GM19463 (cell line): ENCODE results near the gene GRIN2B.

Experiments
- ATAC-seq: cut with Tn5 transposase; IDR thresholded peaks from one replicate; pipeline ENCODE4 v1.9.1; 2021; ENCODE audit warnings: mild to moderate bottlenecking, moderate library complexity; ENCODE audit not compliant: unreplicated experiment

GRIN2B gene

DNA sequence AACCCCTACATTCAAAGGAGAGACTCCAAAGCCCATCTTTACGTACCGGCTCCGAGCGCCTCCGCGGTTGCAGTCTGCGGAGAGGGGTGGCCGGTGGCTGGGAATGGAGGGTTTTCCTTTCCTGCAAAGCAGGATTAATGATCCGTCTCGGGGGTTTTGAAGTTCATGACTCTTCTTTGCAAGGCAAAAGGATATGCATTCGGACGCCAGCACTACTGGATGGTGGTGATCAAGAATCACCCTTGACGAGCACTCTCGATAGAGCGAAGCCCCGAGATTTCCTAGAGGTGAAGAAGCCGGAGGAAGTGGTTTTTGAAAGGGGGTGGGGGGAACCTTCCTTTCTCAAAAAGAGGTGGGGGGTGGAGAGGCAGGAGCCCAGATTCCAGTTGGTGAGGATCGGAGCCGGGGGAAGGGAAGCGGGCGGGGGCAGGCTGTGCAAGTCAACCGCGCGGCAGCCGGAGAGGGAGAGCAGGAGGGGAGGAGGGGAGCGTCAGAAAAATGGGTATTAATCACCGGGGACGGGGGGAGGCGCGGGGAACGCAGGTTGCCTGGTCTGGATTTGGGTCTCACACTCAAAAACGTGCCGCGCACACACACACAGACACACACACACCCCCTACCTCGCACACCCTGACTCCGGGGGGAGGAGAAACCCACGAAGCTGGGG, at the start of gene GRIN2B:
Gene GRIN2B (minus strand): TSS at position 307 of the 667 bp plus-strand sequence. CDS start 115,394 bp downstream, outside the sequence.
- no peak for ATAC-seq

DNA sequence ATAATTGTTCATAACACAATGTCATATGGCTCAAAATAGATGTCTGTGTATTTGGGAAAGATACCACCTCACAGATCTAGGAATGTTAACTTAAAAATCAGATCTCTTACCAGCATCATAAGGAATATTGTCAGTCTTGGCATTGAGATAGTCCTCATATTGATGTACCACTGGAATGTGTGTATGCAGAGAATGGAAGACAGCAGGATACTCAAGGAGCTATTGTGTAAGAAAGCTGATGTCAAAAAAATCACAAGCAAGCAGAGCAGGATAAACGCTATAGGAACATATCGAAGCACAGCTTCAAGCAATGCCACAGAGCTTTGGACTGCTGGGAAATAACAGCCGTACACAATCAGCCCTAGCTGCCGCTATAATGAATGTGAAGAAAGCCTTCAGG, 45.1 kb upstream of the GRIN2B start:
- ATAC-seq, result no peak

DNA sequence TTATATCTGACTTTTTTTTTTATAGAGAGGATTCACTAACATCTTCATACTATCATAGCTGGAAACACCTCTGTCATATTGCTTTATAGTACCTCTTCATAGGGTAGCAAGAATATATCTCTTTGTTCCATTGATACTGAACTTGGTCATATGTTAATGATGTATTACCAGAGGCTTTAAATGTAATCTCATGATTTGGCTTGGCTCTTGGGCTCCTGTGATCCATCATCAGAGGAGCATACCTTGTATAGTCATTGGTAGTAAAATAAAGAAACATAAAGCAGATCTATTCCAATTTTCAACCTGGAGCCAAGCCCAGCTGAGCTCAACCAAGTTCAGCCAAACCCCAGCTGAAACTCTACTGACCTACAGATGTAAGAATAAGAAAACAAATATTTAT, 43.2 kb upstream of the GRIN2B start:
- ATAC-seq, result no peak

DNA sequence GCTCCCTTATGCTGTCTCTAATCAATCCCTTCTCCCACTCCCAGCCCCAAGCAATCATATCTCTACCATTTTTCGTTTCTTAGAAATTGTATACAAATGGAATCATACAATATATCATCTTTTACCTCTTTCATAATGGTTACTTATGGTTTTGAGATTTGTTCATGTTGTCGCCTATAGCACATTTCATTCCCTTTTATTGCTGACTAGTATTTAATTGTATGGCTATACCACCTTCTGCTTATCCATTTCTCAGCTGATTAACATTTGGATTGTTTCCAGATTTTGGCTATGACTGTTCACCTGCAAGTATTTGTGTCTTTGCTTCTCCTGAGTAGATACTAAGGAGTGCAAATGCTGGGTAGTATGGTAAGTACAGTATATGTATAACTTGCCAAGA, 36.7 kb upstream of the GRIN2B start:
- no peak for ATAC-seq

DNA sequence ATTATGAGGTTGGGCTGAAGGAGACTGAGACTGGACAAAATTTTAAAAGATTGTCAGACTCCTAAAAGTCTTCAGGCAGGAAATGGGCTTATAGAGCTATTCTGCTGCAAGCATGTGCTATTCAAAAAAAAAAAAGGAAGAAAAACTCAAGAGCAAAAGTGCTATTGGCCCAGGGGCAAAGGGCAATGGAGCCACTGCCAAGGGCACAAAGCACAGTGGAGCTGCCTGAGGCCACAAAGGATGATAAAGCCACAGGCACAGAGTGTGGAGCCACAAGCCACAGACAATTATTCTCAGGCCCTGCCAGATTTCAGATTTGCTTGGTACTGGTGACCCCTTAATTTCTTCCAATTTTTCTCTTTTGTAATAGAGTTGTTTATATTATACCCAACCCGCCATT, 29.6 kb upstream of the GRIN2B start:
- no peak for ATAC-seq

DNA sequence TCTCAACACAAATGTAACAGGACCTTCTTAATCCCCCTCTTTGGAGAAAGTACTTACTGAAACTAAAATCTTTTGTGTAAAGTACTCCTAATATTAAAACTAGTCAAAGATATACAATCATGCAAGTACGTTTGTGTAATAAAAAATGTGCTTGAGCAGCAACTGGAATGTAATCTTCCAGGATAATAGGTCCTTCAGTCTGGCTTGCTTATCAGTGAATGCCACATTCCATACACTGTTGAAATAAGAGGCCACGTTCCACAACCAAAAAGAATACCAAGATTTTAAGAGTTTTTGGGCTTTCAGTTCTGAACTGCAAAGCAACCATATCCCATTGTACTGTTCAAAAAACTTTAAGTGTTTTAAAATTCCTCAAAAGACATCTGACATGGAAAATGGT, 26.2 kb upstream of the GRIN2B start:
- ATAC-seq, result no peak

DNA sequence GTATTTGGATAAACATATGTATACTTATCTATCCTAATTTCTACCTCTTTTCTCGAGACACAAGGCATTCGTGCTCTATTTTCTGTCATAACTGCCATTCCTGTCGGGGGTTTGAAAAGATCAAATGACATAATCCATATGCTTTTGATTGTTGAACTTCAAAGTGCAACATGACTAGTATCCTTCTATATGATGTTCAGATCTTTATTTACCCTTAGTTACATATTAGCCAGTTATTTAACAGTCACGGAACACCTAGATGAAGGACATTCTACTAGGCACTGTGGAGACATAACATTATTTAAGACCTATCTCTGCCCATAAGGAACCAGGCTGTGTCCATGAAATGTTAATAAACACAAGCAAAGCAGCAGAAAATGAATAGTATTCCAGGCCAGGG, 11.2 kb upstream of the GRIN2B start:
- no peak for ATAC-seq

DNA sequence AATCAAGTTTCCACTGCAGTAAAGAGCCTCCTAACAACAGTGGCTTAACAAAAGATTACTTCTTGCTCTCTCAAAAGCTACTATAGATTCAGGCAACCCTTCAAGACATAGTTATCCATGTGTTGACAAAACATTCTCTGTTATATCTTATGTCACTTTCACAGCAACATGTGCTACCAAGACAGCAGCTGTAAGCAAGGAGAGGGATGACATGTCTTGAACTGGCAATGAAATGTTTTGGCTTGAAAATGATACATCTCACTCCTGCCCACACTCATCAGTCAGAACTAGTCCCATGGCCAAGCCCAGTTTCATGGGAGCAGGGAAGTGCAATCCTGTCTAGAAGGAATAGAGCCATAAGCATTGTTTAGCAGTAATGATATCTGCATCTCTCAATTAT, 10.7 kb upstream of the GRIN2B start:
- ATAC-seq, result no peak

DNA sequence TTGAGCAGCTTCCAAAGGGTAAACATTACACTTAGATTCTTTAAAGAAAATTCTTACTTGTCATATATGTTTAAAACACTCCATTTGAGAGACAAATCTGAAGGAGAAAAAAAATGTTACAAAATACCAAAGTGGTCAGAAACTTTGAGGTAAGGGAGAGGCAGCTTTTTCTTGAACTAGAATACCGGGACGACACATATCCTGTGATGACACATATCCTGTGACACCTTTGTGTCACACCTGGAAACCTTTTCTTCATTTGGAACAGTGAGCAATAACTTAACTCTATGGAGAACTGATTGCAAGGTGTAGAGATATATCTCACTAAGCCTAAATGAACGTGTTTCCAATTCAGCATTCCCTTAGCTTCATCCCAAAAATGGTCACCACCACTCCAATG, 4.6 kb upstream of the GRIN2B start:
- ATAC-seq, result no peak

DNA sequence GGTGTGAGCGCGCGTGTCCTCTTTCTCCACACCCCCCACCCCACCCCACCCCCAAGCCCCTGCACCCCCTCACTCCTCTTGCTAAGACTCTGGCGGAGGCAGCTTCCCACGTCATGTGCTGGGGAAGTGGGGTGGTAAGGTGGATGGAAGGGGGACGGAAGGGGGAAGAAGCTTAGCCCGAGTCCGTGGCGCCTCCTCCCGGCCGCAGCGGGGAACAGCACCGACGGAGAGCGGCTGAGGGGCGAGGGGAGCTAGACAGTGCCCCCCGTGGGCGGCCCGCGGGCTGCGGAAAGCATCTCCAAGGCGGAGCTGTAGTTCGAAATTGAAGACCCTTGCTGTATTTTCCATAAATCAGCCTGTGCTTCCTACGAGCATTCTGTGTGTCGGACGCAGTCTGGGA, 588 bp upstream of the GRIN2B start:
- no peak for ATAC-seq

DNA sequence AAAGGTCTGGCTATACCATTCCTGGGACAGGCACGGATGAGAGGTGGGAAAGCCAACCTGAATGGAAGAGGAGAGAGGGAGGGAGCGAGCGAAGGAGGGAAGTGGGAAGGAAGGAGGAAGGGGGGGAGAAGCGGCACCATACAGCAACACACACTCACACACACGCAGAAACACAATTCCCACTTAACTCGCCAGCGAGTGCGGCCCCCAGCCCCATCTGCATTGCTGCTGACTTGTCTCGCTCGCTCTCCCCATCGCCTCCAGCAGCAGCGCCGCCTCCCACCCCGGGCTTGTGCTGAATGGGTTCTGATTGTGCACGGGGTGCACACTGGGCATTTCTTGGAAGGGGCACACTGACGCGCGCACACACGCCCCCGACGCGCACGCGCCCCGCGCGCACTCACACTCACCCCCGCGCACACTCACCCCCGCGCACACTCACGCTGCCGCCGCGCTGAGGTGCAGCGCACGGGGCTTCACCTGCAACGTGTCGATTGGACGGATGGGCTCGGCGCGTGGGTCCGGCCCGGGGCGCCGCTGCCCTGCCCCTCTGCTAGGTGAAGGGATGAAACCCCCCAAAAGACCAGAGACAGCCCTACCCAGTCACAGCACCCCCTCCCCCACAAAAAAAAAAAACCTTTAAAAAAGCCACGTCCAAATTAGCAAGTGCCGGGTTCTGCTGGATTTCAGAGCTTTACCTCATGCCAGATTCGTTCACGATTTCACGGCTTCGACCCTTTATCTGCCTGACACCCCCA, 685 bp downstream of the GRIN2B start:
- no peak for ATAC-seq

DNA sequence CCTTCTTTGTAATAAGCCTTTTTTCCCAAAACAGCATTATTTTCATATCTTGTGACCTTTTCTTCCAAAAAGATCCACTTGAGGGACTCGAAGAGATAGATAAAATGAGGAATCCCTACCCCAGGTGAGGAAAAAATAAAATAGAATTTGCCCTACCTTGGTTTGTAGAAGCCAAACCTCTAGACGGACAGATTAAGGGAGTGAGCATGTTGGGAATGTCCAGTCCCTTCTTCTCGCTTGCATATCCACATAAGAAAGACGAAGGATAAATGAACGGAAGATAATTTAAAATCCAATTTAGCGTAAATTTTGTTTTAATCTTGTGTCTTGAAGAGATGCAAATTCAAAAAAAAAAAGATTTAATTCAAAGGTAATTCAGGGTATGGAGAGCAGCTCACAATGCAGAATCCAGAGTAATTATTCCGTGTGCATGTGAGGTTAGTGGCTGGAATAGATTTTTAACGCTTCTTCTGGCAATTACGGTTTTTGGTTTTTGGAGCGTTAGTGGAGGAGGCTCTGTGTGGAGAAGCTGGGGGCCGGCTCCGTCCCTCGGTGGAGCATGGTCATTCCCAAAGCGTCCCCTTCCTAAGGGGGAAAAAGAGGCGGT, 1.5 kb downstream of the GRIN2B start:
- ATAC-seq, result no peak

DNA sequence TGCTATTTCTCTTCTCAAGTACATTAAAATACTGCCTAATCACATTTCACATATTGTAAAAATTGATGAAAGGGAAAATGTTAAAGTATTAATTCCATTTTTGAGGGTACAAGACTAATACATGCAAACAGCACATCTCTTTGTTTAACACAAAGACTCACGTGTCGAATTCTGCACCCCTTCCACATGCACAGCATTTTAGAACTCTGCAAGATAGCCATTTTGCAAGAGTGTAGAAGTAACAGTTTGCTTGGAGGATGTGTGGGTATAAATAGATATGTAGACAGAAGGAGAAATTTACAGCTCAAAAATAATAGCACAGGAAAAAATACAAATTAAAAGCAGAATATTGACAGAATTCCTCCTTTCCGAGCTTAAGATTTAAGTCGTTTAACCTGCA, 2.5 kb downstream of the GRIN2B start:
- ATAC-seq, result no peak

DNA sequence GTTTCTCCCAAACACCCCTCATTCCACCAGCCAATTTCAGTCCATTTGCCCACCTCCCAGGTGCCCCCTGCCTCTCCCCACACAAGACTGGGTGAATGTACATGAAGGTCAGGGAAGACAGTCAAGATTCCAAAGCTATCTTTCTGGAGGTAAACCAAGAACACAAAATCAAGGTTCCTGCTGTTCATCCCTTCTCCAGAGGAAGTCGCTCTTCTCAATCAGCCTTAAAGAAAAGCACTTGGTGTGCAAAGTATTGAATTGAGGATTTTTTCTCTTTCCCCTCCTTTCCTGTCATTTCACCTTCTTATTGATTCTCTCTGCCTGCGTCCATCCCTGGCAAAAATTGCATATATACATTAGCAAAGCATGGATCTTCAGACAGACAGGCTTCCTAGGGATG, 4.5 kb downstream of the GRIN2B start:
- ATAC-seq, result no peak

DNA sequence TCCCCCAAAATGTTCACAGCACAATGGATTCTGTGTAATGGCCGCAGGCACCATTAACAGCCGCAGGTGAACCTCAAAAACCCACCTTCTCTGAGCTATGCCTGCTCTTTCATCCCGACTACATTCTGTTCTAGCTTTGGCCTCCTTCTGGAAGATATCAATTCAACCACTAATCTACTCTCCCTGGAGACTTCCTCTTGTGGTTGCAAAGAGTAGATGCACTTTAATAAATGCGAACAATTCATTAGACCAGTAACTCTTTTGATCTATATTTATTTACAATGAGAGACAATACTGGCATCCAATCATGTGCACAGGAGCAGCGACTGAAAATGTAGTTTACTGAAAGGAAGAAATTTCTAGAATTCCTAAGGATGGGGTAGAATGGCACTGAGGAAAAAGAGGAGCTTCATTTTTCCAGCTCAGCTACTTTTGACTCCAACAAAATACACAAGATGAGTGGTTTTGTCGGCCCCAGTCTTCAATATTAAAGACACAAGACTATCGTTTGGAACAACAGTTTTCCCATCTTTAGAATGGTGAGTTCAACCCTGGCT, 5.3 kb downstream of the GRIN2B start:
- no peak for ATAC-seq

DNA sequence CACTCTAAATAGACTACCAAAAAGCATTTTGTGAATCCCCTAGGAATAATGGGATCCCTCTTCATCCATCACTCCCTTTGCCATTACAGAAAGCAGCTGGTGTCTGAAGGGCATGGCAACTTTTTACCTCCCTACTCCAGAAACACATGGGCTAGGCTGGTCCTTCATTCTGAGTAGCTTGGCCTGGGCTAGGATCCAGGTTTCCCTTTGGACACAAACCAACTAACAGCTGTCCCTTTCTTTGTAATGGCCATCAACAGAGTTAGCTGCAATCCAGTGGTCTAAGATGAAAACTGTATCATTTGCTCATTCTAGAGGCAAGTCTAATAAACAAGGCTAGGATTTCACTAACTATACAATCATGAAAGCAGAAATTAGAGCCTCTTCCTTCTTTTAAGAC, 7.4 kb downstream of the GRIN2B start:
- no peak for ATAC-seq

DNA sequence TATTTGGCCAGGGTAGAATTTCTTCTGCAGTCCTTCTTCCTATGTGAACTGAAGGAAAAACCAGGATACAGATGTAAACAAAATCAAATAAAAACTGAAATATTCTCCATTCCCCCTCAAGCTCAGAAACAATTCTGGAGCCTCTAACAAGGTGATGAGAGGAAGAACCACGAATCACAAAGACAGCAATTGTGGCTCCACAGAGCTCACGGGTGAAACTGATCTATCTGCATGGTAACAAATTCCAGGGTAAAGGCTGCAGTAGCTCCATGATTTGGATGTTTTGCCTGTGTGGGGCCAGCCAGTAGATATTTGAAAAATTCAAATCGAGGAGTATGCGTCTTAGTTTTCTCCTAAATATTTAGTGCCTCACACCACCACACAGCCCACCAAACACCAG, 10.6 kb downstream of the GRIN2B start:
- ATAC-seq, result no peak

DNA sequence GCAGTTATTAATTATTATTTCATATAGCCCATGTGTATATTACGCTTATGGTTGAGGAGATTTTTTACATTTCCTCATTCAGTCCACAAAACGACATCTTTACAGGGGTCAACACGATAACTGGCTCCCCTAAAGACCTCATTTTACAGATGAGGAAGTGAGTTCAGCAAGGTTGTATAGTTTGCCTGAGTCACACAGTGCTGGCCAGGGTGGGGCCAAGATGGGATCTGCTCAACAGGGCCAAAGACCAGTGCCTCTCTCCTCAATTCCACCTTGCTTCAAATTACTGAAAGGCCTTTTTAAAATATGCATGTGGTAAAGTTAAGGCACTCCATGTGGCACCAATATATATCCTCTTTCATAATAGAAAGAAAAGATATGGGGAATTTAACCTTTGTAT, 13.1 kb downstream of the GRIN2B start:
- no peak for ATAC-seq

DNA sequence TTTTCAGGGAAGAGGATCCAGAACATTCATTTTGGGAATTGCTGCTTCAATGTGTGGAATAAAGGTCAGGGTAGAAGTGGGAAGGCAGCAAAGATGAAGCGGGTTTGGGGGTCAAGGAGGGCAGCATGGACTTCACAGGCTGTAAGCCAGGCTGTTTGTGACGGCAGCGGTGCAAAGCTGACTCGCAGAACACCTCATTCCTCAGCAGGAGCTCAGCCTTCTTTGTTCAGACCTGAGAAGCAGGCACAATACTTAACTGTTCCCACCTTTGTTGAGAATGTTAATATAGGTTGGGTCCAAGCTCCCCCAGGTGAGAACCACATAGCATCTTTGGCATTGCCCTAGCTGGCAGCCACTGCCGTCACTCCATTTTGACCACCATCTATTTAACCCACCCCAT, 16.7 kb downstream of the GRIN2B start:
- ATAC-seq, result no peak

DNA sequence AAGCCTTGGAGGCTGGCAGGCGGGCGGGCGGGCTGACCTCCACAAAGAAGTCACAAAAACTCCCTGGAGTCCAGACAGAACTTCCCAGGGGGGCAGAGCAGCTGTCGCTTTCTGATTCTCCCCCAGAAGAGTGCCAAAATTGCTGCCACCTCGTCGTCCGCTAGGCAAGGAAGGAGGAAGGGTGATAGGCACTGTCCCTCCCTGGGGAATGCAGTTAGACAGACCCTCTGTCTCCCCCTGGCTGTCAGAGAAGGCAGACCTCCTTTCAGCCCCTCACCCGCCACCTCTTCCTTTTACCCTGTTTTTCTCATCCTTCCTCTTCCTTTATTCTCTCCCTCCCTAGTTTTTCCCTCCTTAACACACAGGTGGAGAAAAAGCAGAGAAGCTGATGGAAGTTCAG, 18.7 kb downstream of the GRIN2B start:
- ATAC-seq, result no peak

DNA sequence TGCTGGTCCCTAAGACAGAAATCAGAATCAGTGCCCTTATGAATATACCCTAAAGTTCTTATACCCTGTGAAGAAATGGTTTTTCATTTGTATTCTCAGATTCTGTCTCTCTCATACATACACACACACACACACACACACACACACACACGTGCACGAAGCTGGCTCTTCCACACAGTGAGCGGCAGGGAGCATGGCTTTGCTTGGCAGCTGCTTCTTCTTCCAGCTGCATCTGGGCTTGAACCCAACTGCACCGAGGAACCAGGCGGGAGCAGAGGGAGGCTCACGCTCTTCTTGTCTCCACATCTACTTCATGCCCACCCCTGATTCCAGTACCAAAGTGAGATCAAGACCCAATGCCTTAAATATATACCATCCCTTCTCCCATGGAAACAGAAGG, 19.4 kb downstream of the GRIN2B start:
- ATAC-seq, result no peak

DNA sequence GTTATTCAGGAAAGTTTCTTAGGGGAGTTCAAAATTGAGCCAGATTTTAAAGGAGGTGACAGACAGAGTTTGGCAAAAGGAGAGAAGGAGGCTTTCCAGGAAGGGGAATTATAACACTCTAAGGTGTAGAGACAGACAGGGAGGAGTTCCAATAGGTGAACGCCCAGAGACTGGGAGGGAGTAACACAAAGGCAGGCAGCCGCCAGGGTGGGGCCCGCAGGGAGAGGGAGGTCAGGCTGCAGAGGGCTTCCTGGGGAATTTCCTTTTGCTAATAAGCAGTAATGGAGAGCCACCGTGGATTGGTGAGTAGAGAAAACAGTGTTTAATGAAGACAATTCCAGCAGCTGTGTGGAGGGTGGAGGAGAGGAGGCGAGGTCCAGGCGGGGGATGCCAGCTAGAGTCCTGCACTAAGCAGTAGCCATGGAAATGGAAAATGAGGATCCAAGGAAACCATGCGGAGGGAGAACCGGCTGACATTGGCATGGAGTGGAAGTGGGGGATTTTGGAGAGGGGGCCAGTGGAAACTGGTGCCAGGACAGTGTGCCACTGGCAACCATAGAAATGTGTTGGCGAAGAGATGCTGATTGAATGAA, 22.2 kb downstream of the GRIN2B start:
- no peak for ATAC-seq
